Activated naive CD4-positive, alpha-beta T cell treated with anti-CD3 and anti-CD28 coated beads for 36 hours (primary cell): ENCODE results near the gene ZFHX3. TPM values are rescaled to one million over a fixed set of nuclear protein-coding genes. Genes with fewer than 3 reads are reported as not detected.
"Not testable (repeated sequence)": the region's sequence is repeated elsewhere in the genome, so short reads cannot be mapped to it uniquely, and the experiment has no call there.

Experiments used
- CTCF ChIA-PET: fragments of 350-600 bp; sonication (Branson Sonifier 250); formaldehyde crosslinking; loops from one replicate; lab custom pipeline; 2021; ENCODE audit warnings: antibody characterized with exemption; lab: Charles Lee
- DNase-seq: peaks from one replicate; pipeline ENCODE4 v3.0.0-alpha.2; 2020
- H3K27ac Mint-ChIP-seq: one replicate; pipeline ENCODE4 v1.8.0; 2021; ENCODE audit warnings: mild to moderate bottlenecking, mixed read lengths
- H3K27me3 Mint-ChIP-seq: one replicate; pipeline ENCODE4 v1.8.0; 2021; ENCODE audit warnings: low read depth, mixed read lengths
- H3K36me3 Mint-ChIP-seq: one replicate; pipeline ENCODE4 v1.8.0; 2021; ENCODE audit warnings: low read depth, mixed read lengths
- H3K4me1 Mint-ChIP-seq: one replicate; pipeline ENCODE4 v1.8.0; 2021; ENCODE audit warnings: low read depth, mixed read lengths
- H3K4me3 Mint-ChIP-seq: one replicate; pipeline ENCODE4 v1.8.0; 2021; ENCODE audit warnings: mild to moderate bottlenecking, moderate library complexity, mixed read lengths
- H3K9me3 Mint-ChIP-seq: one replicate; pipeline ENCODE4 v1.8.0; 2021; ENCODE audit warnings: mixed read lengths
- intact Hi-C: fragments of 100-400 bp; cut with micrococcal nuclease; formaldehyde crosslinking; loops from one replicate; pipeline ENCODE4 v1.15.1; 2023
- total RNA-seq, 2 experiments: library from RNA; stranded (reverse); gene quantifications; one replicate each; pipeline ENCODE4 v1.2.3, GENCODE V29; 2021

The ZFHX3 gene
- total RNA-seq, 2 experiments from 2014 or later, result 0.44 to 0.72 TPM

DNA sequence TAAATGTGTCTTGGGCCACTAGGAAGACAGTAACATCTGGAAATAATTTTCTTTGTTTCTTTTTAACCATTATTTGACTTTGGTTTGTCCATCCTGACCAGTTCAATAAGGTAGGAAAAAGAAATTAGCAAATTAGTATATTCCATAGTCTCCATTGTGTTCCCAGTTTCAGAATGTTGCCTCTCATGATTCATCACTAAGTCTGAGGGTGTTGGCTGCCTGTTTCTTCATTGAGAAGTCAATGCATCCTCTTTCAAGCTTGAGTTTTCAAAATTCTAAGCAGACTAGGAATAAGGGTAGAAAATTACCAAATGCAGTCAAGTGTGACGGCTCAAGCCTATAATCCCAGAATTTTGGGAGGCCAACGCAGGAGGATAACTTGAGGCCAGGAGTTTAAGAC is 41.9 kb downstream of the ZFHX3 start:
- H3K36me3 Mint-ChIP-seq, result no peaks in the 10 kb centered on the region
- H3K4me3 Mint-ChIP-seq, result no peak overlapping the region
- intact Hi-C loops, result no loop called here
- no peaks in the 10 kb centered on the region for H3K4me1 Mint-ChIP-seq
- no peaks in the 10 kb centered on the region for H3K27me3 Mint-ChIP-seq
- no peak for DNase-seq
- CTCF ChIA-PET, result no interaction called here
- H3K27ac Mint-ChIP-seq, result no peak overlapping the region
- peaks cover 2% of the 10 kb centered on the region for H3K9me3 Mint-ChIP-seq

DNA sequence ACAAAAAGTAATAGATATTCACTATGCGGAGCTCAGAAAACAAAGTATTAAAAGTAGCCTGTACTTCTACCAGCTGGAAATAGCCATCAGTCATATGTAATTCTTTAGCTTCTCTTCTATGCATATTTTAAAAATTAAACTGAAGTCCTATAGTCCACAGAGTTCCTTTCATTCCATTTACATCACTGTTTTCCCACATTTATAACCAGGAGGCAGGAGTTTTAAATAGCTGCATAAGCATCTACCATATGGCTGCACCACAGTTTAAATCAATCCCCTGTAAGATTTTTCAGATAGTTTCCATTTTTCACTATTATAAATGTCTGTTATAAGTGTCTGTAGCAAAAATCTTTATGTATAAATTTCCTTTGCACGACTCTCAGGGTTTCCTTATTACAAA is 45.1 kb downstream of the ZFHX3 start:
- Mint-ChIP-seq H3K4me3 (no peak overlapping the region), H3K9me3 (peaks cover 10% of the 10 kb centered on the region), H3K4me1 (no peaks in the 10 kb centered on the region), H3K27ac (no peak overlapping the region), H3K36me3 (no peaks in the 10 kb centered on the region), H3K27me3 (no peaks in the 10 kb centered on the region)
- intact Hi-C loops, result no loop called here
- no peak for DNase-seq
- CTCF ChIA-PET, result interaction anchor here (0.6 kb wide), 1 partner anchor 61 kb away, joined by 3 read pairs; no protein-coding TSS in a partner anchor

DNA sequence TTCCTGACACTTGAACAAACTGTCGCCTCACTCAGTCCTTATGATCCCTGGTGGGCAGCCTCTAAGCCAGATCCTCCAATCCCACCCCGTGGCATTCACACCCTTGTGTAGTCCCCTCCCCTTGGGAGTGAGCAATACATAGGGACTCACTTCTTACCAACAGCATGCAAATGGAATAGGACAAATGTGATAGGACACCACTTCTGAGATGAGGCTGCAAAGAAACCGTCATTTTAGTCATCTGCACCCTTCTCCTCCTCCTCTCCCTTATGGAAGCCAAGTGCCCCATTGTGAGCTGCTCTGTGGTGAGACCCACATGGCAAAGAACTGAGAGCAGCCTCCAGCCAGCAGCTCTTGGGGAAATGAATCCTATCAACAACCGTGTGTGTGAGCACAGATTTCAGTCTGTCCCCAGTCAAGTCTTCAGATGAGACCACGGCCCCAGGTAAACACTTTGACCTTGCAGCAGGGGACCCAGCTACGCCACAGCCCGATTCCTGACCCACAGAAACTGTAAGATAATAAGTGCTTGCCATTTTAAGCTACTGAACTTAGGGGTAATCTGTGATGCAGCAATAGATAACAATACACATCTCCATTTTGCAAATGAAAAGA is 46.9 kb downstream of the ZFHX3 start:
- Mint-ChIP-seq H3K4me3 (no peak overlapping the region), H3K36me3 (no peaks in the 10 kb centered on the region), H3K27ac (no peak overlapping the region), H3K4me1 (no peaks in the 10 kb centered on the region), H3K9me3 (peaks cover 10% of the 10 kb centered on the region), H3K27me3 (no peaks in the 10 kb centered on the region)
- CTCF ChIA-PET, result no interaction called here
- DNase-seq, result no peak
- intact Hi-C loops, result no loop called here

DNA sequence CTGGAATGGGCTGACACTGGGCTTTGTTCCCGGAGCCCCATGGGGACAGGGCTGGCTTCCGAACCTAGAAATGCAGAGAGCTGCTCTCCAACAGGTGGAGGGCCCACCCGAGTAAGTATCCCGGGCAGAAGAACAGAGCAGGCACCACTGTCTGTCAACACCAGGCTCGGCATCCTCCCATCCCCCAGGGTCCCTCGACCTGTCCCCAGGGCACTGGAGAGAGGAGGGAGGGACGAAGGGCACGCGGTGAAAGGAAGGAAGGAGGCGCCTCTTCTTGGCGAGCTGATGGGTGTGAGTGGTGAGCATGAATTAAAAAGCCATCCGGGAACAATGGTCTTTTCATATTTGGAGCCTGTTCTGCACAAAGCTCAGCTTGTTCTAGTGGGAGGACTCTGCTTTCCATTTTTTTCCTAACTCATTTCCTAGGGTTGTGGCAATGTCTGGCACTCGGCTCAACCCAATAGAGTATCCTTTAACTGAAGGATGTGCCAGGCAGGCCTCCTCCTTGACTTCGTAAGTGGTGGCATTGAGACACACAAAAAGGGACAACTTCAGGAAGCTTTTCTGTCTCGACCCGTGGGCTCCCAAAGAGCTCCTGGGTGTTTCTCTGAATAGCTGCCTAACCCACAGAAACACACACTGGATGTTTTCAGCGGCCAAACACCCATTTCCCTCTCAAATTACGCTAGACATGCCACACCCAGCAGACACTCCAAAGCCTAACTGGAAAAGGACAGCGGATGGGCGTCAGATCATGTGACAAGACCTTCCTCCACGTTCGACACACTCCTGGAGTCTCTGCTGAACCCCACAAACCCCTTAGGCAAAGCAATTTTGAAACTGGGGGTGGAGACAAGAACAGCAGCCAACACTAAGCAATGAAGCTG is 47.7 kb downstream of the ZFHX3 start:
- H3K36me3 Mint-ChIP-seq, result no peaks in the 10 kb centered on the region
- H3K4me1 Mint-ChIP-seq, result no peaks in the 10 kb centered on the region
- CTCF ChIA-PET, result no interaction called here
- intact Hi-C loops, result no loop called here
- H3K4me3 Mint-ChIP-seq, result no peak overlapping the region
- no peaks in the 10 kb centered on the region for H3K27me3 Mint-ChIP-seq
- H3K9me3 Mint-ChIP-seq, result peaks cover 10% of the 10 kb centered on the region
- DNase-seq, result no peak
- no peak overlapping the region for H3K27ac Mint-ChIP-seq

DNA sequence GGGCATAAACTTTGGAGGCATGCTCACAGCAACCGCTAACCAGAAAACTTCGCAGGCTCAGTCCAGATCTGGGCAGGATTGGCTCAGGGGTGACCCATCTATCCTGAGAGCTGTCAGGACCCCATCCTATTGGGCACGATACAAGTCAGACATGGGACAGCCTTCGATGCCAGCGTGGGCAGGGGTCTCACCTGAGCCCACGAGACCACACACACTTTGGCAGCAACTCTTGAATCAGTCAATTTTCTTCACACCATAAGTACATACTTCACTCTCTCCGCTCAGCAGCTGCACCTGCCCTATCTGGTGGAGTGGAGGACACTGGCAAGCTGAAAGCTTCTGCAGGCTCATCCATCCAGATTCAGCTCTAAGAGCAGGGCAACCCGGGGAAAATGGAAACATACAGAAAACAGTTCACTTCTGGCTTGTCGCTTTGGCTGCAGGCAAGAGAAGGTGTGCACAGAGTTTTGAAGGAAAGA is 48.3 kb downstream of the ZFHX3 start:
- Mint-ChIP-seq H3K27me3 (no peaks in the 10 kb centered on the region), H3K4me3 (no peak overlapping the region), H3K27ac (no peak overlapping the region), H3K4me1 (no peaks in the 10 kb centered on the region), H3K9me3 (peaks cover 10% of the 10 kb centered on the region), H3K36me3 (no peaks in the 10 kb centered on the region)
- intact Hi-C loops, result no loop called here
- CTCF ChIA-PET, result no interaction called here
- no peak for DNase-seq

DNA sequence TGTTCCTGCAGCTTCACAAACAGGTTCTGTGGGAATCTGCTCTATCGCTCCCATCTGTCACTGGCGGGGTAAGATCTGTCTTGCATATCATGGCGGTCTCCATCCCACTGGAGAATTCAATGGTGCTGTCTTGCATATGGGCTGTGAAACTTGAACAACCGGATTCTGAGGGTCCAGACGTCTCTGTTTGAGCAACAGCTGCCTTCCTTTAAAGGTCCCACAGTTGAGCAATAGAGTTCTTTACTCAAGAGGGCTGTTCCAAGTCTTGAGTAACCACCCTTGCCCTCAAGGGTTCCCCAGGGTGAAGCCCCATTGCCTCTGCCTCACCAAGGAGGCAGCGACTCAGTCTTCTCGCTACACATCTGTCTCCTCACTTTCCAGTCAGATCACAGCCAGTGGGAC is 50.8 kb downstream of the ZFHX3 start:
- Mint-ChIP-seq H3K4me3 (no peak overlapping the region), H3K27ac (no peak overlapping the region), H3K4me1 (no peaks in the 10 kb centered on the region), H3K27me3 (no peaks in the 10 kb centered on the region), H3K36me3 (no peaks in the 10 kb centered on the region), H3K9me3 (peaks cover 10% of the 10 kb centered on the region)
- intact Hi-C loops, result no loop called here
- no peak for DNase-seq
- CTCF ChIA-PET, result no interaction called here

DNA sequence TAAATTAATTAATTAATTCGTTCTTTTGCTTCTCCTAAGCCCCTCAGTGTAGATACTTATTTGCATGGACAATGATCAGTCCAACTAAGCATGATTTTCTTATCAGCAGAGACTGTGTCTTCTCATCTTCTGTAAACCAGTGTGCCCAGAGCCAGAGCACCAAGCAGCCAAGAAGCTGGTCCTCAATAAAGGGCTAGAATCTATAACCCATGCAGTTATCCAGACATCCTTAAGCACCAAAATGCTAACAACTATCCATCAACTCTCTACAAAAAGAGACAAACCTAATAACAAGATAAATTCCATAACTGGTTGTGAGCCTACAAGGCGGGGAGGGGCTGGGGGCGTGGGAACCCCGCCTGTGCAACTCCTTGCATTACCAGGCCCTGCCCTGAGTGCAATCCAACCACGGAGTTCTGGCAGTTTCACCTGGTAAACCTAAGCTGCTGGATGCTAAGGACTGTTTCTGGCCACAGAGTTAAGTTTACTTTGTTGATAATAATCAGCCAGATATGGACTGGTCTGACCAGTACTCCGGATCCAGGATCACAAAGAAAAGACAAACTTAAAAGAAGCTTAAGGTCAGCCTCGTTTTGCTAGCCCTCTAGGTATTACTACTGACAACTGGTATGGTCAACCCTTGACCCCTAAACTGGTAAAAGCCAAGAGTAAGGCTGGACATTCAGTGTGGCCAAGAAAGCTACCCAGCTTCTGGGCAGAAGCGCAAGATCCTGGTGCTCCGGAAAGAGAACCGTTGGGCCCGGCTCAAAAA is 51.5 kb downstream of the ZFHX3 start:
- Mint-ChIP-seq H3K9me3 (peaks cover 10% of the 10 kb centered on the region), H3K36me3 (no peaks in the 10 kb centered on the region), H3K27ac (no peak overlapping the region), H3K4me1 (no peaks in the 10 kb centered on the region), H3K4me3 (no peak overlapping the region), H3K27me3 (no peaks in the 10 kb centered on the region)
- no peak for DNase-seq
- intact Hi-C loops, result no loop called here
- CTCF ChIA-PET, result no interaction called here

DNA sequence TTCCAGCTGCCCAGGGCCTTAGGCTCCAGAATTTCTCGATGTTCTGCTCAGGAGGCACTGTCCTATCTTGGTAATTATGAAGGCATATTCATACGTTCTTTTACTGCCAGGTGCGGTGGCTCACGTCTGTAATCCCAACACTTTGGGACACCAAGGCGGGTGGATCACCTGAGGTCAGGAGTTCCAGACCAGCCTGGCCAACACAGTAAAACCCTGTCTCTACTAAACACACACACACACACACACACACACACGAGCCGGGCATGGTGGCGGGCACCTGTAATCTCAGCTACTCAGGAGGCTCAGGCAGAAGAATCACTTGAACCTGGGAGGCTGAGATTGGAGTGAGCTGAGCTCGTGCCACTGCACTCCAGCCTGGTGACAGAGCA is 52.1 kb downstream of the ZFHX3 start:
- H3K4me3 Mint-ChIP-seq, H3K27me3 Mint-ChIP-seq, intact Hi-C loops, H3K9me3 Mint-ChIP-seq, H3K36me3 Mint-ChIP-seq, DNase-seq, H3K27ac Mint-ChIP-seq, H3K4me1 Mint-ChIP-seq, CTCF ChIA-PET: not testable (repeated sequence)

DNA sequence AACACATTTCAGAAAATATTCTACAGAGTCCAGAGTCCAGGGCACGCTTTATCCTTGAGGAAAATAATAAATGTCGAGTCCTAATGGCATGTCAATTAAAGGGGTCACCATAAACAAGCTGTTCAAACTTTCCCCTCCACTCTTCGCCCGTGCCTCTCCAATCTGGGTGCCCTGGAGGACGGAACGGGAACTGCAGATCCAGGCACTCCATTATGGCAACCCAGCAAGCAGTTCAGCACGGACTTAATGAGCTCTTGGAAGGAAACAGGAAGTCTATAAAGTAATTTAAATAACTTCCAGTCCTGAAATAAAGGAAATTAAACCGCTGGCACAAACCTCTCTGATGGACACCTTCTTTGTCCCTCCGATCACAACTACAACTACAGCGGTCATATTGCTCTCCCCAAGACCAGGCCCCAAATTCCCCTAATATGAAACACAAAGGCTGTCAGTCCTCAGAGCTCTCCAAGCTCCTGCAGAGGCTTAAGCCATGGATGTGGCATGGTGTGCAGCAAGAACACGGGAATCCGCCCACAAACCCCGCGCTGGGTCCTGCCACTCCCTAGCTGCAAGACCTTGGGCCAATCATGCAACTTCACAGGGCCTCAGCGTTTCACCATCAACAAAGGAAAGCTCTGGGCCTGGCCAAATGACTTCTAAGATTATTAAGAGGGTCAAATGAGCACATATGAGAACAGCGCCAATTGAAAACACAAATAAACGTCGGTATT is 52.6 kb downstream of the ZFHX3 start:
- CTCF ChIA-PET, result no interaction called here
- Mint-ChIP-seq H3K4me3 (no peak overlapping the region), H3K36me3 (no peaks in the 10 kb centered on the region), H3K27ac (no peak overlapping the region), H3K4me1 (no peaks in the 10 kb centered on the region), H3K9me3 (peaks cover 3% of the 10 kb centered on the region), H3K27me3 (no peaks in the 10 kb centered on the region)
- DNase-seq, result no peak
- intact Hi-C loops, result no loop called here

DNA sequence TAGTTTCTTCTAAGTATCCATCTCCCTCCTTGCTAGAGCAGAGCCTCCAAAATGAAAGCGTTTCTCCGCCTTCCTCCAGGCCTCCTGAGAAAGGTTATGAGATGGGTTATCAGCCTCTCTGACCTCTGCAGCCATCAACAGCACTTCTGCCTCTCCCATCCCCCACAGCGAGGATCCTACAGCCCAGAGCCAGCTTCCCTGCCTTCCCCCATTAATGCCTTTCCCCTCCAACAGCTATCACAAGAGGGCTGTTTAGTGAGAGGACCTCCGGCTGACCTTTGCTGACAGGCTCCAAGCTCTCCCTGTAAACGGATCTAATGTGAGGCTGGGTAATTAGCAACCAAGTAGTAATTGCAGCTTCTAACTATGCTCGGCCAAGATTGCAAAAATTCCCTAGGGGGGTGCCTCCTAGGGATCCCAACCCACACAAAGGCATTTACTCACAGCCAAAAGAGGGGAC is 55.8 kb downstream of the ZFHX3 start:
- H3K27ac Mint-ChIP-seq, result no peak overlapping the region
- no peaks in the 10 kb centered on the region for H3K9me3 Mint-ChIP-seq
- no peaks in the 10 kb centered on the region for H3K27me3 Mint-ChIP-seq
- H3K4me1 Mint-ChIP-seq, result no peaks in the 10 kb centered on the region
- CTCF ChIA-PET, result no interaction called here
- no peak for DNase-seq
- H3K4me3 Mint-ChIP-seq, result no peak overlapping the region
- intact Hi-C loops, result no loop called here
- H3K36me3 Mint-ChIP-seq, result no peaks in the 10 kb centered on the region

DNA sequence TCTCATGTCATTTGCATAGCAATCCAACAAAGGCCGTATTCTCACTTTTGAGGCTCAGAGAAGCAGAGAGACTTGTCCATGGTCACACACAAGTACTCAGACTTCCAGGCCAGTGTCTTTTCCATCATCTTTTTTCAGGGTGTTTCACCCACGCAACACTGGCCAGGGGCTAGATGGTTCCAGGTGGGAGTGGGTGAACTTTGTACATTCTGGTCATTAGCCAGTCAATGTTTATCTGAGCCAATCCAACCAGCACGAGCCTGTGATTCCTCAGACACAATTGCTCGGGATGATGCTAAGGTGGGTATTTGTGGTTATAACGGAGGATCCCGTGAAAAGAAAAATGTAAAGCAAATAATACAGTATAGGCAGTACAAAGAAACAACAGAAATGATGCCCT is 56.3 kb downstream of the ZFHX3 start:
- Mint-ChIP-seq H3K4me3 (no peak overlapping the region), H3K4me1 (no peaks in the 10 kb centered on the region), H3K27ac (no peak overlapping the region), H3K36me3 (no peaks in the 10 kb centered on the region), H3K27me3 (no peaks in the 10 kb centered on the region), H3K9me3 (no peaks in the 10 kb centered on the region)
- CTCF ChIA-PET, result no interaction called here
- no peak for DNase-seq
- intact Hi-C loops, result no loop called here

DNA sequence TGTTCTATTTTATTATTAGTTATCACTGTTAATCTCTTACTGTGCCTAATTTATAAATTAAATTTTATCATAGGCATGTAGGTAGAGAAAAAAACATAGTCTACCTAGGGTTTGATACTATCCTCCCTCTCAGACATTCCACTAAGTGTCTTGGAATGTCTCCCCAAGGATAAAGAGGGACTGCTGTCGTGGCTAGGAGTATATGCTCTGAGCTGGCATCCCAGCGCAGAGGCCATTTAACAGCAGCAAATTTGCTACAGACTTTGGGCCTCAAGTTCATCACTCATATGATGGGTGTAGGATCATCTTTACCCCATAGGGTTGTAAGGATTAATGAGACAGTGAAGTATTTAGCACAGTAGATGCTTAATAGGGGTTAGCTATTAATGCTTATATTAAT is 56.7 kb downstream of the ZFHX3 start:
- DNase-seq, result no peak
- CTCF ChIA-PET, result no interaction called here
- no peaks in the 10 kb centered on the region for H3K9me3 Mint-ChIP-seq
- no peaks in the 10 kb centered on the region for H3K4me1 Mint-ChIP-seq
- intact Hi-C loops, result no loop called here
- H3K4me3 Mint-ChIP-seq, result no peak overlapping the region
- no peaks in the 10 kb centered on the region for H3K27me3 Mint-ChIP-seq
- H3K27ac Mint-ChIP-seq, result no peak overlapping the region
- no peaks in the 10 kb centered on the region for H3K36me3 Mint-ChIP-seq
